OCI-LY7 (cell line): ENCODE data around the gene TMF1. TPM values are rescaled to one million over a fixed set of nuclear protein-coding genes. Genes with fewer than 3 reads are reported as not detected.

Experiments
- BruUV-seq: library from RNA; stranded (reverse); fragments of 400-500 nt; replicated peaks from 2 replicates; lab custom pipeline; 2021; lab: Mats Ljungman, UMichigan
- CTCF ChIA-PET: fragments of 300-600 bp; sonication (Branson Sonifier 250); formaldehyde crosslinking; loops from one replicate; lab custom pipeline; 2022; ENCODE audit warnings: antibody characterized with exemption; ENCODE audit not compliant: unreplicated experiment; lab: Charles Lee
- POLR2A ChIA-PET: fragments of 300-600 bp; sonication (Branson Sonifier 250); formaldehyde crosslinking; loops from one replicate; lab custom pipeline; 2022; ENCODE audit warnings: antibody characterized with exemption; lab: Charles Lee
- DNase-seq: peaks from one replicate; pipeline ENCODE4 v3.0.0-alpha.2; 2015; ENCODE audit warnings: low spot score
- H2AFZ ChIP-seq: fragments of 200-600 bp; sonication (generic), shearing (Covaris generic); 2 replicates; pipeline ENCODE4 v1.6.1; 2014; ENCODE audit warnings: mild to moderate bottlenecking, antibody characterized with exemption, low read length, moderate library complexity
- H3K27ac ChIP-seq: fragments of 200-600 bp; sonication (generic); 2 replicates; pipeline ENCODE4 v1.5.1; 2014; ENCODE audit warnings: mixed run types, low read depth, mild to moderate bottlenecking, moderate library complexity, low read length, inconsistent platforms; ENCODE audit not compliant: poor library complexity, severe bottlenecking
- H3K36me3 ChIP-seq: fragments of 200-600 bp; sonication (generic); 2 replicates; pipeline ENCODE4 v1.6.1; 2014; ENCODE audit warnings: mild to moderate bottlenecking, antibody characterized with exemption, low read length, moderate library complexity, mixed read lengths; ENCODE audit not compliant: insufficient read depth
- H3K4me1 ChIP-seq: fragments of 200-600 bp; sonication (generic); 2 replicates; pipeline ENCODE4 v1.5.1; 2014; ENCODE audit warnings: mild to moderate bottlenecking, low read length; ENCODE audit not compliant: insufficient read depth, poor library complexity, severe bottlenecking
- H3K4me2 ChIP-seq: fragments of 200-600 bp; sonication (generic); 2 replicates; pipeline ENCODE4 v1.6.1; 2014; ENCODE audit warnings: mild to moderate bottlenecking, low read length
- H3K4me3 ChIP-seq: fragments of 200-600 bp; sonication (generic); 2 replicates; pipeline ENCODE4 v1.5.1; 2014; ENCODE audit warnings: mild to moderate bottlenecking, low read depth, low read length; ENCODE audit not compliant: poor library complexity, severe bottlenecking
- H3K79me2 ChIP-seq: fragments of 200-600 bp; sonication (generic); 2 replicates; pipeline ENCODE4 v1.6.1; 2016; ENCODE audit warnings: low read depth, mild to moderate bottlenecking, low read length, moderate library complexity, mixed read lengths; ENCODE audit not compliant: insufficient read depth
- H3K9me2 ChIP-seq: fragments of 200-600 bp; sonication (generic); 2 replicates; pipeline ENCODE4 v1.6.1; 2016; ENCODE audit warnings: mild to moderate bottlenecking, low read length, mixed read lengths; ENCODE audit not compliant: insufficient read depth
- H3K9me3 ChIP-seq: fragments of 200-600 bp; sonication (generic); 2 replicates; pipeline ENCODE4 v1.6.1; 2014; ENCODE audit warnings: mild to moderate bottlenecking, mixed run types, low read length, mixed read lengths
- H4K20me1 ChIP-seq: fragments of 200-600 bp; sonication (generic); 2 replicates; pipeline ENCODE4 v1.6.1; 2014; ENCODE audit warnings: mild to moderate bottlenecking, antibody characterized with exemption, low read length, moderate library complexity, mixed read lengths; ENCODE audit not compliant: insufficient read depth
- CTCF ChIP-seq: fragments of 200-600 bp; sonication (generic); conservative IDR thresholded peaks from 2 replicates; pipeline ENCODE4 v1.5.1; 2014; ENCODE audit warnings: mild to moderate bottlenecking, antibody characterized with exemption, low read length, moderate library complexity, mixed read lengths
- EZH2phosphoT487 ChIP-seq: fragments of 200-600 bp; sonication (generic); IDR thresholded peaks from 2 replicates; pipeline ENCODE4 v1.6.1; 2018; ENCODE audit warnings: low read depth, borderline replicate concordance, mild to moderate bottlenecking, mixed run types, antibody characterized with exemption, low read length, moderate library complexity, mixed read lengths
- intact Hi-C: fragments of 100-400 bp; cut with micrococcal nuclease; formaldehyde crosslinking; loops from one replicate; pipeline ENCODE4 v1.10.0; 2022; ENCODE audit not compliant: unreplicated experiment
- total RNA-seq, 2 experiments: library from RNA; depleted of rRNA in 1 of 2; stranded (reverse); fragments of >200 nt in 1 of 2; shearing (Covaris generic) in 1 of 2; gene quantifications; 2 replicates each; pipeline ENCODE4 v1.2.3, GENCODE V29; 2014 to 2022

TMF1 gene
- total RNA-seq, 2 experiments from 2014 or later = 20.8 to 29.4 TPM

- Histone ChIP-seq H3K9me2 (no peaks in the 10 kb centered on the region), H2AFZ (no peak overlapping the region), H3K27ac (no peak overlapping the region), H3K4me1 (peaks cover 64% of the 10 kb centered on the region), H3K9me3 (no peaks in the 10 kb centered on the region), H4K20me1 (no peaks in the 10 kb centered on the region), H3K79me2 (peaks cover 21% of the 10 kb centered on the region; the same call in 1 of the 2 replicates), H3K4me2 (peak overlapping the region; percentile 33; the same call in 1 of the 2 replicates), H3K4me3 (no peak overlapping the region), H3K36me3 (no peaks in the 10 kb centered on the region)
- BruUV-seq = TSS peak; percentile 25
- CTCF ChIA-PET = interaction anchor here (0.8 kb wide), 1 partner anchor 9 kb away, joined by 3 read pairs; no protein-coding TSS in a partner anchor
- TF ChIP-seq EZH2phosphoT487 (no peak), CTCF (no peak)
- intact Hi-C loops = no loop called here
- POLR2A ChIA-PET = interaction anchor here (0.7 to 0.9 kb wide), 3 partner anchors 8 to 35 kb away, joined by 3 to 4 read pairs (median 3); partner anchors contain the start of gene TMF1
- DNase-seq = no peak
Observed at GRCh38 chr3:69087030-69087791, 35.1 kb upstream of the TMF1 start.

- no peak overlapping the region; the same call in 1 of the 2 replicates for H2AFZ ChIP-seq
- no peaks in the 10 kb centered on the region for H3K9me2 ChIP-seq
- peak overlapping the region; percentile 86 for H3K4me3 ChIP-seq
- peaks cover 64% of the 10 kb centered on the region for H3K4me1 ChIP-seq
- H3K4me2 ChIP-seq = peak overlapping the region; percentile 85
- TF ChIP-seq CTCF (no peak), EZH2phosphoT487 (no peak)
- no peak overlapping the region for H3K27ac ChIP-seq
- intact Hi-C loops = loop anchor here (2.0 kb wide), 1 partner anchor 73 kb away; the partner anchor contains the start of gene EOGT
- peak; percentile 26 for DNase-seq
- H4K20me1 ChIP-seq = no peaks in the 10 kb centered on the region
- ChIA-PET POLR2A (interaction anchor here (0.6 to 7.5 kb wide), 6 partner anchors 28 to 1422 kb away, joined by 3 to 49 read pairs (median 3); partner anchors contain the start of gene TMF1), CTCF (interaction anchor here (0.7 to 0.8 kb wide), 2 partner anchors 10 to 34 kb away, joined by 3 to 4 read pairs; no protein-coding TSS in a partner anchor)
- no TSS peak for BruUV-seq
- no peaks in the 10 kb centered on the region for H3K9me3 ChIP-seq
- no peaks in the 10 kb centered on the region for H3K36me3 ChIP-seq
- peaks cover 17% of the 10 kb centered on the region; the same call in 1 of the 2 replicates for H3K79me2 ChIP-seq
Observed at GRCh38 chr3:69085833-69086722, 33.9 kb upstream of the TMF1 start.
